HUES64 (cell line): ENCODE results near the gene LPP.

Experiments
- H3K27ac ChIP-seq: 2 replicates; pipeline ENCODE4 v1.7.0; 2013; ENCODE audit warnings: low read depth, low read length, inconsistent platforms
- H3K27me3 ChIP-seq: 2 replicates; pipeline ENCODE4 v1.6.1; 2013; ENCODE audit warnings: mild to moderate bottlenecking, low read length; ENCODE audit not compliant: insufficient read depth
- H3K36me3 ChIP-seq: 2 replicates; pipeline ENCODE4 v1.6.1; 2013; ENCODE audit warnings: mild to moderate bottlenecking, low read length; ENCODE audit not compliant: insufficient read depth
- H3K4me1 ChIP-seq: 2 replicates; pipeline ENCODE4 v1.6.1; 2013; ENCODE audit warnings: mild to moderate bottlenecking, low read length, moderate library complexity; ENCODE audit not compliant: insufficient read depth
- H3K4me3 ChIP-seq: 2 replicates; pipeline ENCODE4 v1.5.1; 2013; ENCODE audit warnings: mild to moderate bottlenecking, low read length, moderate library complexity
- H3K9ac ChIP-seq: 2 replicates; pipeline ENCODE4 v1.6.1; 2013; ENCODE audit warnings: mild to moderate bottlenecking, low read depth, low read length
- H3K9me3 ChIP-seq: 2 replicates; pipeline ENCODE4 v1.6.1; 2013; ENCODE audit warnings: low read depth, low read length; ENCODE audit not compliant: insufficient read depth
- WGBS: fragments of 150-250, 120-280 bp; methylation state at CpG from one replicate; pipeline ENCODE4 v1.1.7; 2013; ENCODE audit warnings: missing lambda C conversion rate; 5-methylcytosine and 5-hydroxymethylcytosine counted together

LPP gene

GRCh38 chr3:188154809-188155574, 1.0 kb downstream of the LPP start:
- Histone ChIP-seq H3K9ac (peak overlapping the region; percentile 95), H3K9me3 (no peaks in the 10 kb centered on the region), H3K27me3 (no peaks in the 10 kb centered on the region), H3K4me1 (peaks cover 32% of the 10 kb centered on the region), H3K4me3 (peak overlapping the region; percentile 80), H3K36me3 (no peaks in the 10 kb centered on the region), H3K27ac (peak overlapping the region; percentile 98)
- WGBS = 48% methylated on average over 8 of the region's 8 CpGs

DNA sequence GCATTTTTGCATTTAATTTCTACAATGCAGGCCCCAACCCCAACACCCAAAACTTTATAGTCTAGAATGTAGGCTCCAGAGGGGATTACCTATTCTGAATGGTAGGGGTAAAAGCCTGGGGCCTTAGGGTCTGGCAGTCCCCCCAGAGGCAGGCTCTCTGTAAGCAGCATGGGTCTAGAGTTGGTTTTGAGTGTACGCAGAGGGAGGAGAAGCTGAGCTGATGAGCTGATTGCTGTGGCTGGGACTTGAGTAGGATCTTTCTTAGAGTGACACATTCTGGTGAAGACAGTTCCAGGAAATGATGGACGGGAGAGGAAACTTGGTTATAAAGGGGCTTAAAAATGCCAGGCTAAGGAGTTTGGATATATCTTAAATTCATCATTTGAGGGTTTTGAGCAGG, 2.1 kb downstream of the LPP start:
- Histone ChIP-seq H3K27ac (no peak overlapping the region), H3K9me3 (no peaks in the 10 kb centered on the region), H3K27me3 (no peaks in the 10 kb centered on the region), H3K36me3 (no peaks in the 10 kb centered on the region), H3K4me1 (peaks cover 32% of the 10 kb centered on the region), H3K4me3 (no peak overlapping the region), H3K9ac (no peak overlapping the region)
- 85% methylated on average over 2 of the region's 2 CpGs for WGBS

- Histone ChIP-seq H3K9ac (no peak overlapping the region), H3K27me3 (no peaks in the 10 kb centered on the region), H3K27ac (no peak overlapping the region), H3K4me1 (peaks cover 27% of the 10 kb centered on the region), H3K36me3 (no peaks in the 10 kb centered on the region), H3K4me3 (no peak overlapping the region), H3K9me3 (no peaks in the 10 kb centered on the region)
- WGBS = 86% methylated on average over 6 of the region's 6 CpGs
Measured at GRCh38 chr3:188157407-188157806, 3.5 kb downstream of the LPP start.

- Histone ChIP-seq H3K9ac (no peak overlapping the region), H3K36me3 (no peaks in the 10 kb centered on the region), H3K27ac (no peak overlapping the region), H3K9me3 (no peaks in the 10 kb centered on the region), H3K4me1 (peaks cover 22% of the 10 kb centered on the region), H3K4me3 (no peak overlapping the region), H3K27me3 (no peaks in the 10 kb centered on the region)
- WGBS = 84% methylated on average over 5 of the region's 5 CpGs
Measured at GRCh38 chr3:188157971-188158370, 4.0 kb downstream of the LPP start.

DNA sequence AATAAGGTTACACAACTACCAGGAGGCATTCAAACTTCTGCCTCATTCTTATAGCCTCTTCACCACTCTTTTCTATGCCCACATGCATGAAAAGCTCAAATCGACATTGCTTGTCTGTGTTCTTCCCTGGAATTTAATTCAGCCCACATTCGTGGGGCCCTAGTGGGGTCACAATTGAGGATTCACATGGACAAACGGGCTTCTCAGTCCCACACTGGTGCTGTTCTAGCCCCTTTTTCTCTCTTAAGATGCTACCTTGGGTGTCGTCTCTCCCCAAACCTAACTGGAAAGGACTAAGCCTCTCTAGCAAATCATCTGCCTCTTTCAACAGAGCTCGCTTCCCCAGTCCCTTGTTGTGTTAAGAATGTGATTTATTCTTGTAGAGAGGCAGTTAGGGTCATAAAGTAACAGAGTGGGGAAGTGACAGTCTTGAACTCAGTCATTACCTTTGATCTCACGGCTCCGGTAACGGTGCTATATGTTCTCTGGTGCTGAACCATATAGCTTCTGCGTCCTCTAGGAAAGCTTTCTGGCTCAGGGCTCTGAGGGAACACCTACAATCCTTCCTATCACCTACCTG, 4.9 kb downstream of the LPP start:
- H3K9ac ChIP-seq = no peak overlapping the region
- H3K4me1 ChIP-seq = peaks cover 22% of the 10 kb centered on the region
- no peaks in the 10 kb centered on the region for H3K36me3 ChIP-seq
- H3K27ac ChIP-seq = no peak overlapping the region
- no peaks in the 10 kb centered on the region for H3K9me3 ChIP-seq
- no peaks in the 10 kb centered on the region for H3K27me3 ChIP-seq
- 86% methylated on average over 9 of the region's 9 CpGs for WGBS
- no peak overlapping the region for H3K4me3 ChIP-seq

GRCh38 chr3:188160751-188161150, 6.8 kb downstream of the LPP start:
- no peaks in the 10 kb centered on the region for H3K36me3 ChIP-seq
- no peak overlapping the region for H3K4me3 ChIP-seq
- H3K9ac ChIP-seq = no peak overlapping the region
- H3K9me3 ChIP-seq = no peaks in the 10 kb centered on the region
- peaks cover 18% of the 10 kb centered on the region for H3K4me1 ChIP-seq
- no peak overlapping the region for H3K27ac ChIP-seq
- no peaks in the 10 kb centered on the region for H3K27me3 ChIP-seq

DNA sequence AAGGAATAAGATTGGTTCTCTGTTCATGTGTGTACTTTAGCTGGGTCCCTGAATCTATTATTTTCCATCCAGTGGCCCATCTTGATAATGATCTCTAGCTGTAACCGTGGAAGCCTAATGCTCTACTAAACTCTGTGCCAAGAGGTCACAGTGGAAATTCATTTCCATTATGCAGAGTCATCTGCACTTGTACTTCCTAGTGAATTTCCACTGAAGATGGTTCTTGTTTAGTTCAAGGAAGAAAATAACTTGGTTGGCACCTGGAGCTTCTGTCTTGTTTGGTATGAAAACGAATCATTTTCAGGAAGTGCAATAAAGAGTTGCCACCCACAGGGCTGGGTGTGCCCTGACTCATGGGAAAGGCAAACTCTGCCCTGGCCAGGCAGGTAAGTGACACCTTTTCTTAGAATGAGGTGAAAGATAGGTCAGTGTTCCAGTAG, 10.3 kb downstream of the LPP start:
- H3K27me3 ChIP-seq = no peaks in the 10 kb centered on the region
- H3K27ac ChIP-seq = no peak overlapping the region
- H3K4me3 ChIP-seq = no peak overlapping the region
- H3K36me3 ChIP-seq = no peaks in the 10 kb centered on the region
- H3K9ac ChIP-seq = no peak overlapping the region
- WGBS = 85% methylated on average over 2 of the region's 2 CpGs
- H3K4me1 ChIP-seq = peaks cover 15% of the 10 kb centered on the region
- H3K9me3 ChIP-seq = no peaks in the 10 kb centered on the region

DNA sequence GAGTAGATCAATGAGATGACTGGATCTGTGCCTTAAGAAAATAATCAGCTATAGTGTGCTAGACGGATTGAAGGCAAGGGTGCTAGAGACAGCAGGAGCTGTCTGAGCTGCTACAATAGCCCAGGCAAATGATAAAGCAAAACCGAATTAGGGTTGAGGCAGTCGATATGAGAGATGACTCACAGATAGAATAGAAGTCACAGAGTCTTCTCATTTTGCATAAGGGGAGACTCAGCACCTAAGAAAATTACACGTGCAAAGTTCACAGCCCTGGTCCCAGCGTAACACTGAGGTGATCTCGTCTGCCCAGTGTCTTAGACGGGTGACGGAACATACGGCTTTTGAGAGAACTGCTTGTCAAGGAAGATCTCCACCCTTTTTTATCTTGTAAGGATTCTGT, 11.6 kb downstream of the LPP start:
- no peak overlapping the region for H3K27ac ChIP-seq
- 88% methylated on average over 9 of the region's 9 CpGs for WGBS
- H3K4me3 ChIP-seq = no peak overlapping the region
- no peaks in the 10 kb centered on the region for H3K27me3 ChIP-seq
- no peak overlapping the region for H3K9ac ChIP-seq
- no peaks in the 10 kb centered on the region for H3K36me3 ChIP-seq
- no peaks in the 10 kb centered on the region for H3K9me3 ChIP-seq
- H3K4me1 ChIP-seq = peaks cover 17% of the 10 kb centered on the region

- Histone ChIP-seq H3K4me3 (no peak overlapping the region), H3K9me3 (no peaks in the 10 kb centered on the region), H3K36me3 (no peaks in the 10 kb centered on the region), H3K27me3 (no peaks in the 10 kb centered on the region), H3K4me1 (peaks cover 24% of the 10 kb centered on the region), H3K27ac (no peak overlapping the region), H3K9ac (no peak overlapping the region)
- WGBS = 99% methylated on average over 3 of the region's 3 CpGs
Measured at GRCh38 chr3:188166441-188166840, 12.5 kb downstream of the LPP start.

DNA sequence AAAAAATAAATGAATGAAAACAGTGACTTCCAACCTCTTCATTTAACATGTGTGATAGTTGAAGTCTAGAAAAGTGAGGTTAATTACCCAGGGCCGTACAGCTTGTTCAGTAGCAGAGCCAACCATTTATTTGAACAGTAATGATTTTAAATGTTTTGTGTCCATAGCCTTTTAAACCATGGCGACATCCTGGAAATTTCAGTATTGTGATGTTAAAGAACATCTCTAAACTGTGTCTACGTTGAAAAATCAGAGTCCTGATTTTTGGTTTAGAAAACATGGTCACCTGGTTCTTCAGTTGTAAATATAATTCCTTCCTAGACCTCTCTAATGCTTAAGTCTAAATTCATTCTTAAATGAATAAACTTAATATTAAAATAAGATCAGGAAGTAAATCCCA, 14.2 kb downstream of the LPP start:
- no peaks in the 10 kb centered on the region for H3K36me3 ChIP-seq
- H3K9me3 ChIP-seq = no peaks in the 10 kb centered on the region
- no peak overlapping the region for H3K4me3 ChIP-seq
- no peaks in the 10 kb centered on the region for H3K27me3 ChIP-seq
- WGBS = 91% methylated on average over 3 of the region's 3 CpGs
- no peak overlapping the region for H3K27ac ChIP-seq
- peaks cover 26% of the 10 kb centered on the region for H3K4me1 ChIP-seq
- H3K9ac ChIP-seq = no peak overlapping the region

DNA sequence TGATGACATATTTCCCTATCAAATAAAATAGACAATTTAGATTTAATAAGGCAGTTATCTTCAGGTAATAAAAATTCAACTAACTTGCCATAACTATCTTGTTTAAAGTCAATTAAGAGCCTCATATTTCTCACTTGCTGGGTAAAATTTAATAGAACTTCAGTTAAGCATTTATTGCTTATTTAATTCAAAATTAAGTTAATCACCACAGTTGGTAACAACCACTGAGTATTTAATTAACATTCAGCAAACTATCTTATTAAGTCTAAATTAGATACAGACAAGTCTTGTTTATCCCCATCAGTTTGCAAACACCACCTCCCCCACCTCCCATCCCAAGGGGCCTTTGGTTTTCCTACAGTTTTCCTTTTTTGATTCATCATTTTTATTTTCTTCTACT, 14.7 kb downstream of the LPP start:
- Histone ChIP-seq H3K4me3 (no peak overlapping the region), H3K9ac (no peak overlapping the region), H3K27me3 (no peaks in the 10 kb centered on the region), H3K36me3 (no peaks in the 10 kb centered on the region), H3K4me1 (peaks cover 26% of the 10 kb centered on the region), H3K9me3 (no peaks in the 10 kb centered on the region), H3K27ac (no peak overlapping the region)
